Skeletal muscle tissue (tissue), 4 donors: ENCODE measurements around the gene CALML6. TPM values are rescaled to one million over a fixed set of nuclear protein-coding genes. Genes with fewer than 3 reads are reported as not detected.

Experiments used
- H3K27ac ChIP-seq: one replicate; pipeline ENCODE4 v1.7.0; 2013; ENCODE audit warnings: mild to moderate bottlenecking, low read depth, low read length, inconsistent platforms
- H3K27me3 ChIP-seq, 3 donors: one replicate each; pipeline ENCODE4 v1.7.0; 2013; ENCODE audit warnings: low read length in 3 of 3; ENCODE audit not compliant: control insufficient read depth in 3 of 3, insufficient read depth in 3 of 3
- H3K36me3 ChIP-seq, 3 donors: one replicate each; pipeline ENCODE4 v1.7.0; 2013; ENCODE audit warnings: low read length in 3 of 3; ENCODE audit not compliant: control insufficient read depth in 3 of 3, insufficient read depth in 3 of 3
- H3K4me1 ChIP-seq, 3 donors: one replicate each; pipeline ENCODE4 v1.7.0; 2013; ENCODE audit warnings: low read length in 3 of 3, mild to moderate bottlenecking in 3 of 3; ENCODE audit not compliant: control insufficient read depth in 3 of 3, insufficient read depth in 3 of 3
- H3K4me3 ChIP-seq, 3 donors: one replicate each; pipeline ENCODE4 v1.7.0; 2013; ENCODE audit warnings: low read length in 3 of 3
- H3K9ac ChIP-seq, 3 donors: one replicate each; pipeline ENCODE4 v1.7.0; 2013; ENCODE audit warnings: low read length in 3 of 3, mild to moderate bottlenecking in 3 of 3, moderate library complexity in 2 of 3, low read depth in 1 of 3
- H3K9me3 ChIP-seq, 3 donors: one replicate each; pipeline ENCODE4 v1.7.0; 2013; ENCODE audit warnings: low read length in 3 of 3; ENCODE audit not compliant: control insufficient read depth in 3 of 3
- total RNA-seq: library from RNA; depleted of rRNA; stranded (reverse); fragments of >200 nt; gene quantifications from one replicate; pipeline ENCODE4 v1.2.3, GENCODE V29; 2014
- donor health status: Osteomylitis.

Gene CALML6
- total RNA-seq, 1 donor from 2014 or later = 191 TPM

- H3K9me3 ChIP-seq = no peaks in the 10 kb centered on the region
- H3K4me1 ChIP-seq = peaks cover 8 to 21% (median 19%) of the 10 kb centered on the region in 3 donors
- H3K9ac ChIP-seq = no peak overlapping the region
- no peak overlapping the region for H3K4me3 ChIP-seq
- H3K27me3 ChIP-seq = peaks cover 0 to 12% (median 3%) of the 10 kb centered on the region in 3 donors
- no peak overlapping the region for H3K27ac ChIP-seq
- H3K36me3 ChIP-seq = no peaks in the 10 kb centered on the region
Observed at GRCh38 chr1:1922956-1923833, 8.1 kb downstream of the CALML6 start.

- H3K27me3 ChIP-seq = peaks cover 0 to 16% (median 3%) of the 10 kb centered on the region in 3 donors
- H3K4me1 ChIP-seq = peaks cover 0 to 15% (median 14%) of the 10 kb centered on the region in 3 donors
- no peaks in the 10 kb centered on the region for H3K9me3 ChIP-seq
- no peak overlapping the region for H3K27ac ChIP-seq
- no peaks in the 10 kb centered on the region for H3K36me3 ChIP-seq
- H3K4me3 ChIP-seq = no peak overlapping the region
- H3K9ac ChIP-seq = no peak overlapping the region
Observed at GRCh38 chr1:1924386-1924785, 9.3 kb downstream of the CALML6 start.

GRCh38 chr1:1924849-1925248 is 9.8 kb downstream of the CALML6 start:
- Histone ChIP-seq H3K9ac (no peak overlapping the region), H3K9me3 (no peaks in the 10 kb centered on the region), H3K36me3 (no peaks in the 10 kb centered on the region), H3K27ac (no peak overlapping the region), H3K27me3 (peaks cover 0 to 16% (median 3%) of the 10 kb centered on the region in 3 donors), H3K4me1 (peaks cover 0 to 11% (median 9%) of the 10 kb centered on the region in 3 donors), H3K4me3 (no peak overlapping the region)

GRCh38 chr1:1925437-1926345 is 10.6 kb downstream of the CALML6 start:
- Histone ChIP-seq H3K4me3 (no peak overlapping the region), H3K27ac (no peak overlapping the region), H3K27me3 (peaks cover 0 to 16% (median 3%) of the 10 kb centered on the region in 3 donors), H3K9me3 (no peaks in the 10 kb centered on the region), H3K36me3 (no peaks in the 10 kb centered on the region), H3K4me1 (peaks cover 0 to 11% (median 7%) of the 10 kb centered on the region in 3 donors), H3K9ac (no peak overlapping the region)

GRCh38 chr1:1926346-1926811 is 11.3 kb downstream of the CALML6 start:
- Histone ChIP-seq H3K27me3 (peaks cover 0 to 16% (median 3%) of the 10 kb centered on the region in 3 donors), H3K36me3 (no peaks in the 10 kb centered on the region), H3K27ac (no peak overlapping the region), H3K9ac (no peak overlapping the region), H3K4me1 (peaks cover 0 to 11% (median 7%) of the 10 kb centered on the region in 3 donors), H3K9me3 (no peaks in the 10 kb centered on the region), H3K4me3 (no peak overlapping the region)

- Histone ChIP-seq H3K4me3 (no peak overlapping the region), H3K9ac (peak overlapping the region in 1 of 3 donors; percentile 25), H3K4me1 (peaks cover 0 to 11% (median 7%) of the 10 kb centered on the region in 3 donors), H3K27ac (no peak overlapping the region), H3K27me3 (peaks cover 0 to 16% (median 3%) of the 10 kb centered on the region in 3 donors), H3K36me3 (no peaks in the 10 kb centered on the region), H3K9me3 (no peaks in the 10 kb centered on the region)
Observed at GRCh38 chr1:1926886-1927660, 12.0 kb downstream of the CALML6 start.

GRCh38 chr1:1927751-1928150 is 12.7 kb downstream of the CALML6 start:
- Histone ChIP-seq H3K27ac (no peak overlapping the region), H3K9ac (peak overlapping the region in 1 of 3 donors; percentile 25), H3K27me3 (peaks cover 0 to 16% (median 3%) of the 10 kb centered on the region in 3 donors), H3K36me3 (no peaks in the 10 kb centered on the region), H3K4me1 (peaks cover 0 to 11% (median 7%) of the 10 kb centered on the region in 3 donors), H3K4me3 (peak overlapping the region in 1 of 3 donors; percentile 22), H3K9me3 (no peaks in the 10 kb centered on the region)

GRCh38 chr1:1928231-1929101 is 13.4 kb downstream of the CALML6 start:
- H3K27me3 ChIP-seq = peaks cover 0 to 16% (median 3%) of the 10 kb centered on the region in 3 donors
- H3K27ac ChIP-seq = no peak overlapping the region

More at GRCh38 chr1:1928231-1929101, 13.4 kb downstream of the CALML6 start:
- H3K4me3 ChIP-seq = no peak overlapping the region
- H3K36me3 ChIP-seq = no peaks in the 10 kb centered on the region
- peaks cover 0 to 11% (median 7%) of the 10 kb centered on the region in 3 donors for H3K4me1 ChIP-seq
- H3K9me3 ChIP-seq = no peaks in the 10 kb centered on the region
- H3K9ac ChIP-seq = no peak overlapping the region
